Measurements from ENCODE around the gene CWC27. TPM values are rescaled to one million over a fixed set of nuclear protein-coding genes. Genes with fewer than 3 reads are reported as not detected.

Gene CWC27
- polyA plus RNA-seq, 2 donors = 11.9 to 12.6 TPM

DNA sequence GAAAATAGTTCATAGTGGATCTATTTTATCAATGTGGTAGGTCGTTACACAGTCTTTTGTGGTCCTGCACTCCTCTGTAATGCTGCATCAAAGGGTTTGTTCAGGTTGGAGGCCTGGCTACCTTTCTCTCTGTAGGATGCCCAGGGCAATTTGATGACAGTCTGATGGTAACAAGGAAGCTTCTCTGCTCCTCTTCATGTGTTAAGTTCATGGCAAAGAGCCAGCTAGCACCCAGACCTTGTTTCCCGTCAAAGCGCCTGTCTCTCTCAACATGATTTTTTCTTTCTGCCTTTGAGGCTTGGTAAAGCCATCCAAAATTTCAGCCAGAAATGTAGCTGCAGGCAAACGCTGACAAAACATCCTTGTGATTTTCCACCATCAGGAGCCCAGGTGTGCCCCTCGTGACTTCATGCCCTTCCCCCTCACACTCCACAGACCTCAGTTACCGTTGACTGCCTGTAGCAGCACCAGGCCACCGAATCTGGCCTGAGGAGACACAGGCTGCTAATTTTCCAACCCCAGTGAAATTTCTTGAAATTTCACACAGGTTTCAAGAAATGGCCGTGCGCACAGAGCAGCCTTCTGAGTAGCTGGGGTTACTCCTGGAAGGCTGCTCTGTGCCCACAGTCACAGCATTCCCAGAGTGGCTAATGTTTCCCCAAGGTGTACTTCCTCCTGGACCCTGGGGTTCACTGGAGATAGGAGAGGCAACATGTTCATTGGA is 292.7 kb downstream of the CWC27 start:
- Histone ChIP-seq H3K27me3 (ENCODE audit: control insufficient read depth in 1 of 2, insufficient read depth in 2 of 2, low read length in 2 of 2) (no peaks in the 10 kb centered on the region), H3K9me3 (ENCODE audit: control insufficient read depth in 2 of 2, insufficient read depth in 1 of 2, low read depth in 1 of 2, low read length in 1 of 2) (no peaks in the 10 kb centered on the region), H3K36me3 (ENCODE audit: control insufficient read depth in 2 of 2, insufficient read depth in 2 of 2, low read length in 1 of 2) (no peaks in the 10 kb centered on the region), H3K4me1 (ENCODE audit: control insufficient read depth in 2 of 2, insufficient read depth in 2 of 2, low read length in 1 of 2) (no peaks in the 10 kb centered on the region), H3K4me3 (ENCODE audit: low read depth in 1 of 2, low read length in 2 of 2) (no peak overlapping the region), H3K27ac (ENCODE audit: low read depth in 2 of 2, low read length in 1 of 2) (no peak overlapping the region)
- WGBS, 2 donors = 65 to 78% methylated on average over 9 of the region's 9 CpGs

DNA sequence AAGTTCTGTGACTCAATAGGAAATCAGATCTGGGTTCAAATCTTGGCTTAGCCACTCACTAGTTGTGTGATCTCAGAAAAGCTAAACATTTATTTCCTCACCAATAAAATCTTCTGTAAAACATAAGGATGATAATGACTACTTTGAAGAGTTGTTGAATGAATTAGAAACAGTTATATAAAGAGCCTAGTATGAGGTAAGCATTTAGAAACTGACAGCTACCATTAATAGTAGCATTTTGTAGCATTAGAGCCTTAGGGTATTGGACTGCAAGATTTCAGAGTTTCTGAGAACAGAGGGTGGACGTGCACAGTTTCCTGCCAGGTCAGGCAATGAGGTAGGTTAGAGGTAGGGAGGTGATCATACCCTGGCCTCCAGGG is 293.2 kb downstream of the CWC27 start:
- no peak overlapping the region for H3K4me3 ChIP-seq (ENCODE audit: low read depth in 1 of 2, low read length in 2 of 2)
- no peaks in the 10 kb centered on the region for H3K36me3 ChIP-seq (ENCODE audit: control insufficient read depth in 2 of 2, insufficient read depth in 2 of 2, low read length in 1 of 2)
- no peaks in the 10 kb centered on the region for H3K4me1 ChIP-seq (ENCODE audit: control insufficient read depth in 2 of 2, insufficient read depth in 2 of 2, low read length in 1 of 2)
- H3K9me3 ChIP-seq (ENCODE audit: control insufficient read depth in 2 of 2, insufficient read depth in 1 of 2, low read depth in 1 of 2, low read length in 1 of 2) = no peaks in the 10 kb centered on the region
- no peaks in the 10 kb centered on the region for H3K27me3 ChIP-seq (ENCODE audit: control insufficient read depth in 1 of 2, insufficient read depth in 2 of 2, low read length in 2 of 2)
- no peak overlapping the region for H3K27ac ChIP-seq (ENCODE audit: low read depth in 2 of 2, low read length in 1 of 2)
- 81% methylated on average over 1 of the region's 1 CpG for WGBS, 2 donors

DNA sequence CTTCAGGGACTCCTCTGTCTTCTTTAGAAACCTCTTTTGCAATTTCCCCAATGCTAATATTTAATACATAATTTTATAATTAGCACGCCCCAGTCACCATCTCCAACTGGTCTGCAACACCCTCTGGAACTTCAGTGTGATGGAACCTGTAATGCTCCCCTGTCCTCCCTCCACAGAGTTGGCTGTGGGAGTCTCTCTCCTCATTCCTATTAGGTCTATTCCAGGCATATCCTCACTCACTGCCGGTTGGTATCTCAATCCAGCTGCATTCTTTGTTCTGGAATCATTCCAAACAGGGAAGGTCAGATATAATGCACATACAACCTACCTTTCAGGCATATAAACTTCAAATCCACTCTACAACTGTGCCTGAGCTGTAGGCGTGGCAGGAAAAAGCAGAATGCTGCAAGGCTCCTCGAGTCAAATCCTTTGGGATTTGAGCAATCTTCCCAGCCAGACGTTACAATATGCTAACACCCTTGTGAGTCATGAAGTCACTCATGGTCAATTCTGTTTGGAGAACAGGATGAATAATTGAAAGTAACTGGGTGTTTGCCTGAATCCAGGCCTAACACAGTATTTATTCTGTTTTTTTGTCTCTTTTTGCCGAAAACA is 293.8 kb downstream of the CWC27 start:
- Histone ChIP-seq H3K27ac (ENCODE audit: low read depth in 2 of 2, low read length in 1 of 2) (peak overlapping the region in 1 of 2 donors; percentile 35), H3K9me3 (ENCODE audit: control insufficient read depth in 2 of 2, insufficient read depth in 1 of 2, low read depth in 1 of 2, low read length in 1 of 2) (no peaks in the 10 kb centered on the region), H3K4me1 (ENCODE audit: control insufficient read depth in 2 of 2, insufficient read depth in 2 of 2, low read length in 1 of 2) (no peaks in the 10 kb centered on the region), H3K4me3 (ENCODE audit: low read depth in 1 of 2, low read length in 2 of 2) (no peak overlapping the region), H3K36me3 (ENCODE audit: control insufficient read depth in 2 of 2, insufficient read depth in 2 of 2, low read length in 1 of 2) (no peaks in the 10 kb centered on the region), H3K27me3 (ENCODE audit: control insufficient read depth in 1 of 2, insufficient read depth in 2 of 2, low read length in 2 of 2) (no peaks in the 10 kb centered on the region)
- 38 to 42% methylated on average over 6 of the region's 6 CpGs for WGBS, 2 donors

DNA sequence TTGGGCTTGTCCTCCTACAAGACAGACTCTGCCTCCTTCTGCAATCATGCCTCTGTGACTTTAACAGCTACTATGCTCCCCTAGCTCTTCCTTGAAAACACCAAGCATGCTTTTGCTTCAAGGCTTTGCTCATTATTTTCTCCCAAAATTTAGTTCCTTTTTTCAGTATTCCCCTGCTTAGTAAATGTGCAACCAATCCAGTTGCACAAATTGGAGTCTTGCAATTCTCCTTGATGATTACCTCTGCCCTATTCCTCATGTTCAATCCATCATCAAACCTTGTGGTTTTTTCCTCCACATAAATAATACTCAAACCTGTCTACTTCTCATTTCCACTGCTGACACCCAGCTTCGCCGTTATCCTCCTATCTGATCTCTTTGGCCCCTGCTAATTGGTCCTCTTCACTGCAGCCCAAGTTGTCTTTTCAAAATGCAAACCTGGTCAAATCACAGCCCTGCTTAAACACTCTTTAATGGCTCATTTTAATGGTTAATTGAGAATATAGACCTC is 296.3 kb downstream of the CWC27 start:
- Histone ChIP-seq H3K27me3 (ENCODE audit: control insufficient read depth in 1 of 2, insufficient read depth in 2 of 2, low read length in 2 of 2) (no peaks in the 10 kb centered on the region), H3K4me1 (ENCODE audit: control insufficient read depth in 2 of 2, insufficient read depth in 2 of 2, low read length in 1 of 2) (no peaks in the 10 kb centered on the region), H3K4me3 (ENCODE audit: low read depth in 1 of 2, low read length in 2 of 2) (no peak overlapping the region), H3K36me3 (ENCODE audit: control insufficient read depth in 2 of 2, insufficient read depth in 2 of 2, low read length in 1 of 2) (no peaks in the 10 kb centered on the region), H3K9me3 (ENCODE audit: control insufficient read depth in 2 of 2, insufficient read depth in 1 of 2, low read depth in 1 of 2, low read length in 1 of 2) (no peaks in the 10 kb centered on the region), H3K27ac (ENCODE audit: low read depth in 2 of 2, low read length in 1 of 2) (no peak overlapping the region)
- 94 to 96% methylated on average over 2 of the region's 2 CpGs for WGBS, 2 donors

DNA sequence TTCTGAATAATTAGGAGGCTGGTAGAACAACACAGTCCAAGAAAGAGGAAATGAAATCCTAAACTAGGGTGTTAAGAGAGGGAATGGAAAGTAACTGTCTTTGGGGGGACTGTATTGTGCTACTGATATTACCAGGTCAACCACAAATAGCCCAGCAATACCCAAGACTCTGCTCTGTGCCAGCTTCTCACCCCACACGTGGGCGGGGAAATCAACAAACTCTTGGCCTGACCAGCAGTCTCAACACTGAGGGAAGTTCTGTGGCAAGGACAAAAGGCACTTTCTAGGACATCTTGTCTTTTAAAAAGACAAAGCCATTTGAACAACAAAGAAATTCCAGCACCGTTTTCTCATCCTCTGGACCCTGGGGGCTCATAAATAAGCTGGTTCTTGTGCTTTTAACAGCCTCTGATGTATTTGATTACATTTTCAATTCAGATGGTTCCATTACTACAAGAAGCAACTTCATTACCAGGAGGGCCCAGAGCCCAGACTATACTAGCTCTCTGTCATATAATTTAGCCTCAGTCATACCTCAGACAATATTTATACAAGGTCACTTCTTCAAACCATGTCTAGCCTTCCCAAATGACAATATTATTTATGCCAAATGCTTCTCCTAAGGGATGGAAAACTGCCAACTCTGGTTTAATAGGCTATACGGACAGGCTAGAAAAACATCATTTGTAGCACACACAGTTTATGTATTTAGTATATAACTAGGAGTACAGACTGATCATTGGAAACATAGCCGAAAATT is 297.8 kb downstream of the CWC27 start:
- Histone ChIP-seq H3K27ac (ENCODE audit: low read depth in 2 of 2, low read length in 1 of 2) (no peak overlapping the region), H3K36me3 (ENCODE audit: control insufficient read depth in 2 of 2, insufficient read depth in 2 of 2, low read length in 1 of 2) (no peaks in the 10 kb centered on the region), H3K4me3 (ENCODE audit: low read depth in 1 of 2, low read length in 2 of 2) (no peak overlapping the region), H3K27me3 (ENCODE audit: control insufficient read depth in 1 of 2, insufficient read depth in 2 of 2, low read length in 2 of 2) (no peaks in the 10 kb centered on the region), H3K9me3 (ENCODE audit: control insufficient read depth in 2 of 2, insufficient read depth in 1 of 2, low read depth in 1 of 2, low read length in 1 of 2) (no peaks in the 10 kb centered on the region), H3K4me1 (ENCODE audit: control insufficient read depth in 2 of 2, insufficient read depth in 2 of 2, low read length in 1 of 2) (no peaks in the 10 kb centered on the region)
- 38 to 50% methylated on average over 5 of the region's 5 CpGs for WGBS, 2 donors

DNA sequence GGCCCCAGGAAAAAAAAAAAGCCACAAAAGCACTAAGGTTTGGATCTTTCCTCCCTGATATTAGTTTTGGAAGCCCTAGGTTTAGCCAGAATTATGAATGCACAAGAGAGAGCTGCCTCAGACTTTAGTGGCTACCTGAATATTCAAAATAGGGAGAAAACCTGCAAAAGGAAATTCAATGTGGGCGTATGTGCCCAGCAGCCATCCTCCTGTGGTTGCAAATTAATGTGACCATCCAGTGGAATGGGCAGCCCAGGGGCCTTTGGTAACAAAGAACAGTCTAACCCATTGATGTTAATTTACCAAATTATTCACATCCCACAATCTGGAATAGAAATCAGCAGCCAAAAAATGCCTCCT is 298.4 kb downstream of the CWC27 start:
- Histone ChIP-seq H3K9me3 (ENCODE audit: control insufficient read depth in 2 of 2, insufficient read depth in 1 of 2, low read depth in 1 of 2, low read length in 1 of 2) (no peaks in the 10 kb centered on the region), H3K4me1 (ENCODE audit: control insufficient read depth in 2 of 2, insufficient read depth in 2 of 2, low read length in 1 of 2) (no peaks in the 10 kb centered on the region), H3K27ac (ENCODE audit: low read depth in 2 of 2, low read length in 1 of 2) (no peak overlapping the region), H3K27me3 (ENCODE audit: control insufficient read depth in 1 of 2, insufficient read depth in 2 of 2, low read length in 2 of 2) (no peaks in the 10 kb centered on the region), H3K36me3 (ENCODE audit: control insufficient read depth in 2 of 2, insufficient read depth in 2 of 2, low read length in 1 of 2) (no peaks in the 10 kb centered on the region), H3K4me3 (ENCODE audit: low read depth in 1 of 2, low read length in 2 of 2) (no peak overlapping the region)
- 87 to 93% methylated on average over 1 of the region's 1 CpG for WGBS, 2 donors

Other genes starting within 250 kb of the CWC27 start
- not detected for gene SHISAL2B, start 78.4 kb upstream of the CWC27 start, polyA plus RNA-seq
- gene SREK1IP1, start 239 bp upstream of the CWC27 start, polyA plus RNA-seq = 10 to 100 TPM; 17.8 to 31.0 TPM